CD4-positive, alpha-beta T cell treated with Interleukin-6 for 4 hours (primary cell): ENCODE measurements around the gene PPDPF.

Experiments
- DNase-seq: peaks from one replicate; pipeline ENCODE4 v3.0.0-alpha.2; 2020; ENCODE audit warnings: mixed read lengths

PPDPF gene

GRCh38 chr20:63488315-63489251 lies 32.0 kb upstream of the PPDPF start:
- DNase-seq: no peak

- DNase-seq: no peak
Measured at GRCh38 chr20:63490416-63490815, 30.1 kb upstream of the PPDPF start.

- DNase-seq: no peak
Measured at GRCh38 chr20:63491078-63491477, 29.5 kb upstream of the PPDPF start.

- DNase-seq: no peak
Measured at GRCh38 chr20:63491635-63492230, 28.8 kb upstream of the PPDPF start.

- DNase-seq: no peak
Measured at GRCh38 chr20:63492518-63492917, 28.0 kb upstream of the PPDPF start.

- no peak for DNase-seq
Measured at GRCh38 chr20:63492982-63493381, 27.6 kb upstream of the PPDPF start.

GRCh38 chr20:63493563-63494020 lies 27.0 kb upstream of the PPDPF start:
- DNase-seq: no peak

- no peak for DNase-seq
Measured at GRCh38 chr20:63494084-63494419, 26.5 kb upstream of the PPDPF start.

- DNase-seq: no peak
Measured at GRCh38 chr20:63494420-63495166, 26.0 kb upstream of the PPDPF start.

- DNase-seq: no peak
Measured at GRCh38 chr20:63495167-63495720, 25.3 kb upstream of the PPDPF start.

- DNase-seq: peak; percentile 84
Measured at GRCh38 chr20:63495741-63496595, 24.6 kb upstream of the PPDPF start.

- DNase-seq: no peak
Measured at GRCh38 chr20:63496596-63497120, 23.9 kb upstream of the PPDPF start.

- no peak for DNase-seq
Measured at GRCh38 chr20:63497138-63497945, 23.2 kb upstream of the PPDPF start.

- DNase-seq: peak; percentile 17
Measured at GRCh38 chr20:63497946-63498935, 22.3 kb upstream of the PPDPF start.

- DNase-seq: peak; percentile 70
Measured at GRCh38 chr20:63498960-63499337, 21.6 kb upstream of the PPDPF start, which contains the start of gene EEF1A2. Gene EEF1A2, minus strand, starts transcription at chr20:63499083. Its CDS starts 1,320 bp downstream, at chr20:63497763.

- DNase-seq: no peak
Measured at GRCh38 chr20:63499338-63499969, 21.1 kb upstream of the PPDPF start.

GRCh38 chr20:63500151-63500901 lies 20.2 kb upstream of the PPDPF start:
- DNase-seq: no peak
